GM12878 (cell line): ENCODE data around the gene ITPRIPL2. TPM values are rescaled to one million over a fixed set of nuclear protein-coding genes. Genes with fewer than 3 reads are reported as not detected.

Source experiments
- ATAC-seq: fragments of 200-7000 bp; cut with Tn5 transposase; 3 replicates; pipeline ENCODE4 v1.9.1; 2020; ENCODE audit warnings: mild to moderate bottlenecking, moderate library complexity
- BruUV-seq: library from RNA; stranded (reverse); fragments of 400-500 nt; replicated peaks from 2 replicates; lab custom pipeline; 2021; lab: Mats Ljungman, UMichigan
- CTCF ChIA-PET: fragments of 300-600 bp; sonication (Branson Sonifier 250); formaldehyde crosslinking; extraction: SDS; loops from one replicate; lab custom pipeline; 2021; ENCODE audit warnings: inconsistent platforms; lab: Yijun Ruan, JAX
- POLR2A ChIA-PET: fragments of 350-600 bp; formaldehyde crosslinking; extraction: SDS; loops from one replicate; lab custom pipeline; 2021; ENCODE audit warnings: inconsistent platforms; lab: Charles Lee
- RAD21 ChIA-PET: fragments of 300-600 bp; sonication (Branson Sonifier 250); formaldehyde crosslinking; loops from one replicate; lab custom pipeline; 2023; ENCODE audit warnings: antibody characterized with exemption; ENCODE audit not compliant: unreplicated experiment; lab: Charles Lee
- SMC1A ChIA-PET: fragments of 300-600 bp; sonication (Branson Sonifier 250); formaldehyde crosslinking; loops from one replicate; lab custom pipeline; 2023; ENCODE audit not compliant: unreplicated experiment, uncharacterized antibody; lab: Charles Lee
- DNase-seq: peaks from one replicate; pipeline ENCODE4 v3.0.0-alpha.2; 2011; ENCODE audit warnings: low read depth, low spot score
- FAIRE-seq: peaks from 3 replicates; lab custom pipeline; 2011; peaks lifted over from hg19 to GRCh38; lab: Jason Lieb, UNC
- H2AFZ ChIP-seq: 2 replicates; pipeline ENCODE4 v1.6.0; 2011; ENCODE audit warnings: low read depth, low read length, control low read depth; ENCODE audit not compliant: control insufficient read depth
- H3K27ac ChIP-seq: 2 replicates; pipeline ENCODE4 v1.5.1; 2011; ENCODE audit warnings: control low read depth; ENCODE audit not compliant: control insufficient read depth, insufficient read depth
- H3K27me3 ChIP-seq, 2 experiments: replicated peaks in 1 of 2; 2 replicates each; pipeline versions ENCODE4 v1.6.0 to v1.6.1; 2011; ENCODE audit warnings: low read length in 1 of 2; ENCODE audit not compliant: control insufficient read depth in 2 of 2, insufficient read depth in 2 of 2
- H3K36me3 ChIP-seq, 2 experiments: 2 replicates each; pipeline ENCODE4 v1.5.1; 2011; ENCODE audit warnings: low read length in 1 of 2; ENCODE audit not compliant: control insufficient read depth in 2 of 2, insufficient read depth in 2 of 2
- H3K4me1 ChIP-seq: 2 replicates; pipeline ENCODE4 v1.6.1; 2011; ENCODE audit warnings: mild to moderate bottlenecking, low read length, moderate library complexity, mixed read lengths; ENCODE audit not compliant: control insufficient read depth, insufficient read depth
- H3K4me2 ChIP-seq: 2 replicates; pipeline ENCODE4 v1.6.0; 2011; ENCODE audit warnings: control low read depth; ENCODE audit not compliant: control insufficient read depth, insufficient read depth
- H3K4me3 ChIP-seq: fragments of 200-600 bp; sonication (generic); 2 replicates; pipeline ENCODE4 v1.5.1; 2016
- H3K79me2 ChIP-seq: 2 replicates; pipeline ENCODE4 v1.6.0; 2011; ENCODE audit warnings: low read length; ENCODE audit not compliant: control insufficient read depth, insufficient read depth
- H3K9ac ChIP-seq: 2 replicates; pipeline ENCODE4 v1.8.0; 2011; ENCODE audit warnings: low read length, control low read depth, mixed read lengths; ENCODE audit not compliant: control insufficient read depth, insufficient read depth
- H3K9me3 ChIP-seq: replicated peaks from 3 replicates; pipeline ENCODE4 v1.5.1; 2011; ENCODE audit warnings: mild to moderate bottlenecking, low read length; ENCODE audit not compliant: control insufficient read depth, insufficient read depth
- H4K20me1 ChIP-seq: 2 replicates; pipeline ENCODE4 v1.6.0; 2011; ENCODE audit not compliant: control insufficient read depth, insufficient read depth
- BCL11A ChIP-seq: IDR thresholded peaks from 2 replicates; pipeline ENCODE4 v1.6.1; 2011; ENCODE audit warnings: low read depth, low read length
- BCL3 ChIP-seq: IDR thresholded peaks from 2 replicates; pipeline ENCODE4 v1.6.1; 2011; ENCODE audit warnings: borderline replicate concordance, low read depth, mild to moderate bottlenecking, moderate library complexity, low read length; ENCODE audit not compliant: insufficient read depth, poor library complexity, severe bottlenecking
- CBFB ChIP-seq: IDR thresholded peaks from 2 replicates; pipeline ENCODE4 v1.6.1; 2016; ENCODE audit warnings: antibody characterized with exemption, low read depth
- CREB1 ChIP-seq: IDR thresholded peaks from 2 replicates; pipeline ENCODE4 v1.6.1; 2012; ENCODE audit warnings: low read depth, mild to moderate bottlenecking, inconsistent platforms
- CREM ChIP-seq: IDR thresholded peaks from 2 replicates; pipeline ENCODE4 v1.6.1; 2014; ENCODE audit warnings: antibody characterized with exemption, low read depth
- EED ChIP-seq: sonication (generic); IDR thresholded peaks from 2 replicates; pipeline ENCODE4 v1.6.1; 2016; ENCODE audit warnings: antibody characterized with exemption, low read depth
- ETV6 ChIP-seq, 2 experiments: fragments of 450-650 bp in 1 of 2; IDR thresholded peaks in 1 of 2; conservative IDR thresholded peaks in 1 of 2; 2 replicates each; pipeline ENCODE4 v1.6.1; 2014; ENCODE audit warnings: antibody characterized with exemption in 1 of 2, borderline replicate concordance in 1 of 2, low read depth in 1 of 2, mild to moderate bottlenecking in 1 of 2, moderate library complexity in 1 of 2
- HDAC6 ChIP-seq: fragments of 200-600 bp; sonication (generic); IDR thresholded peaks from one replicate; pipeline ENCODE4 v1.8.0; 2017; ENCODE audit warnings: antibody characterized with exemption; ENCODE audit not compliant: unreplicated experiment
- IKZF2 ChIP-seq, 2 experiments: fragments of 450-650 bp; IDR thresholded peaks; 2 replicates each; pipeline ENCODE4 v1.6.1; 2017; ENCODE audit warnings: mild to moderate bottlenecking in 2 of 2, moderate library complexity in 2 of 2
- IRF4 ChIP-seq: IDR thresholded peaks from 2 replicates; pipeline ENCODE4 v1.6.1; 2011; ENCODE audit warnings: low read depth, low read length
- JUNB ChIP-seq: IDR thresholded peaks from 2 replicates; pipeline ENCODE4 v1.6.1; 2016; ENCODE audit warnings: antibody characterized with exemption, mild to moderate bottlenecking
- KDM1A ChIP-seq: fragments of 200-600 bp; sonication (generic); IDR thresholded peaks from 2 replicates; pipeline ENCODE4 v1.6.1; 2016; ENCODE audit warnings: borderline replicate concordance
- KLF5 ChIP-seq: fragments of 450-650 bp; IDR thresholded peaks from 2 replicates; pipeline ENCODE4 v1.6.1; 2014; ENCODE audit warnings: mild to moderate bottlenecking; ENCODE audit not compliant: partially characterized antibody
- MTA3 ChIP-seq: IDR thresholded peaks from 2 replicates; pipeline ENCODE4 v1.6.1; 2012; ENCODE audit warnings: low read length, inconsistent platforms, borderline replicate concordance
- NFIC ChIP-seq: IDR thresholded peaks from 2 replicates; pipeline ENCODE4 v1.6.1; 2012; ENCODE audit warnings: low read depth, mild to moderate bottlenecking, inconsistent platforms, low read length, moderate library complexity
- RB1 ChIP-seq: fragments of 450-650 bp; formaldehyde crosslinking; IDR thresholded peaks from 2 replicates; pipeline ENCODE4 v1.6.1; 2017; ENCODE audit warnings: mild to moderate bottlenecking, borderline replicate concordance
- RCOR1 ChIP-seq: conservative IDR thresholded peaks from 2 replicates; pipeline ENCODE4 v1.6.1; 2012; ENCODE audit warnings: low read depth, low read length, improper control_type of control experiment
- SIN3A ChIP-seq: IDR thresholded peaks from 2 replicates; pipeline ENCODE4 v1.6.1; 2012; ENCODE audit warnings: low read depth, low read length, improper control_type of control experiment
- SRF ChIP-seq, 2 experiments: IDR thresholded peaks; 2 replicates each; pipeline ENCODE4 v1.6.1; 2011; ENCODE audit warnings: low read depth in 2 of 2, low read length in 2 of 2, mild to moderate bottlenecking in 1 of 2, moderate library complexity in 1 of 2
- YBX1 ChIP-seq: fragments of 450-650 bp; IDR thresholded peaks from 2 replicates; pipeline ENCODE4 v1.6.1; 2016; ENCODE audit warnings: antibody characterized with exemption
- YY1 ChIP-seq: IDR thresholded peaks from 2 replicates; pipeline ENCODE4 v1.6.1; 2011; ENCODE audit warnings: low read depth, mild to moderate bottlenecking, low read length
- ZBED1 ChIP-seq: IDR thresholded peaks from 2 replicates; pipeline ENCODE4 v1.6.1; 2016; ENCODE audit warnings: borderline replicate concordance
- ZNF207 ChIP-seq: fragments of 450-650 bp; IDR thresholded peaks from 2 replicates; pipeline ENCODE4 v1.6.1; 2014; ENCODE audit warnings: antibody characterized with exemption, mild to moderate bottlenecking, borderline replicate concordance
- ZNF384 ChIP-seq: IDR thresholded peaks from 2 replicates; pipeline ENCODE4 v1.6.1; 2012; ENCODE audit warnings: low read depth, mild to moderate bottlenecking, low read length, improper control_type of control experiment, borderline replicate concordance
- WGBS: methylation state at CpG from one replicate; pipeline ENCODE4 v1.1.6; 2016; ENCODE audit warnings: low lambda C conversion rate; ENCODE audit not compliant: insufficient replicate concordance, insufficient coverage; ENCODE audit errors: missing lambda C conversion rate; 5-methylcytosine and 5-hydroxymethylcytosine counted together
- in situ Hi-C: fragments of 300-500 bp; cut with MboI; formaldehyde crosslinking; loops from 9 replicates; pipeline ENCODE4 v1.14.3; 2018; ENCODE audit warnings: mixed read lengths
- intact Hi-C: fragments of 100-400 bp; cut with micrococcal nuclease; formaldehyde crosslinking; loops from one replicate; pipeline ENCODE4 v1.14.2; 2022; ENCODE audit not compliant: unreplicated experiment
- polyA plus RNA-seq, 11 experiments: library from polyadenylated mRNA; depleted of rRNA in 4 of 11; unstranded in 6 of 11; stranded (reverse) in 5 of 11; fragments of >200 nt; fragmentation: Nextera tagmentation in 4 of 11; fragmentation: Illumina TruSeq in 1 of 11; extraction: Ambion mirVana in 4 of 11; extraction: Trizol in 1 of 11; gene quantifications; 1 replicate in 1 of 11; 2 replicates in 10 of 11; pipeline versions ENCODE4 v1.2.1 to v1.2.3, GENCODE V29; 2011 to 2016; ENCODE audit warnings: inconsistent platforms in 2 of 11, missing spikeins in 2 of 11, low read depth in 1 of 11
- total RNA-seq, 4 experiments: library from RNA; depleted of rRNA in 3 of 4; stranded (reverse); fragments of >200 nt in 3 of 4; fragmentation: Illumina TruSeq in 1 of 4; extraction: Trizol in 1 of 4; gene quantifications; 2 replicates each; pipeline versions ENCODE4 v1.2.1 to v1.2.3, GENCODE V29; 2013 to 2021
- TF ChIP-seq, protein P1 (sequence below): IDR thresholded peaks from 2 replicates; pipeline ENCODE4 v1.6.1; 2012; ENCODE audit warnings: low read length, inconsistent platforms

The ITPRIPL2 gene
- total and polyA plus RNA-seq, 10 of the 15 experiments (the other 5 are each of a cell fraction or from before 2014, with no cell fraction given), result 0.48 to 14.3 (median 3.5) TPM

GRCh38 chr16:19127205-19127604 is 13.4 kb downstream of the ITPRIPL2 start:
- Histone ChIP-seq H3K4me2 (peak overlapping the region; percentile 78), H3K9ac (0 out of 2 replicates have a peak overlapping the region, but pooled peaks have one; percentile 14), H3K27ac (peak overlapping the region; percentile 89), H3K4me1 (peaks cover 60% of the 10 kb centered on the region), H3K9me3 (peaks cover 5% of the 10 kb centered on the region; the same call in 2 of the 3 replicates), H3K36me3 (no peaks in the 10 kb centered on the region), H3K4me3 (0 out of 2 replicates have a peak overlapping the region, but pooled peaks have one; percentile 33), H2AFZ (no peak overlapping the region), H4K20me1 (no peaks in the 10 kb centered on the region), H3K79me2 (no peaks in the 10 kb centered on the region), H3K27me3 (no peaks in the 10 kb centered on the region)
- ChIA-PET CTCF (interaction anchor here (1.6 to 3.6 kb wide), 3 partner anchors 8 to 52 kb away, joined by 5 to 17 read pairs (median 11); no protein-coding TSS in a partner anchor), RAD21 (interaction anchor here (1.2 kb wide), 1 partner anchor 18 kb away, joined by 4 read pairs; no protein-coding TSS in a partner anchor), POLR2A (interaction anchor here (0.5 to 3.1 kb wide), 2 partner anchors 10 to 17 kb away, joined by 7 to 26 read pairs; no protein-coding TSS in a partner anchor), SMC1A (interaction anchor here (0.9 to 7.3 kb wide), 8 partner anchors 9 to 192 kb away, joined by 3 to 60 read pairs (median 7); partner anchors contain the start of gene ITPRIPL2)
- BruUV-seq, result no TSS peak
- peak; percentile 80 for ATAC-seq
- DNase-seq, result peak; percentile 64
- in situ Hi-C loops (no loop called here), intact Hi-C loops (loop anchor here (5.0 kb wide), 1 partner anchor 40 kb away; no protein-coding TSS in a partner anchor)
- FAIRE-seq, result peak; percentile 47
- 2% methylated on average over 3 of the region's 3 CpGs for WGBS
- TF ChIP-seq SRF (IDR thresholded peaks at IDR 0.05; ENCODE audit: low read depth in 2 of 2, low read length in 2 of 2), result 0 out of 4 replicates have a peak, but pooled peaks of 1 of the 2 experiments have one; percentile 7
- TF ChIP-seq CREB1, result peak; percentile 72
- TF ChIP-seq KLF5, result no peak
- TF ChIP-seq JUNB, result peak; percentile 56
- TF ChIP-seq YBX1, result no peak
- peak in 1 of 2 experiments; percentile 74; a peak in 2 of 4 replicates for TF ChIP-seq ETV6 (conservative IDR thresholded peaks at IDR 0.05 in 1 of 2, IDR thresholded peaks at IDR 0.05 in 1 of 2; ENCODE audit: borderline replicate concordance in 1 of 2, low read depth in 1 of 2)
- TF ChIP-seq HDAC6, result no peak
- peak; percentile 79 for TF ChIP-seq NFIC
- no peak for TF ChIP-seq YY1
- TF ChIP-seq IRF4, result 0 out of 2 replicates have a peak, but pooled peaks have one; percentile 21
- TF ChIP-seq, protein P1, sequence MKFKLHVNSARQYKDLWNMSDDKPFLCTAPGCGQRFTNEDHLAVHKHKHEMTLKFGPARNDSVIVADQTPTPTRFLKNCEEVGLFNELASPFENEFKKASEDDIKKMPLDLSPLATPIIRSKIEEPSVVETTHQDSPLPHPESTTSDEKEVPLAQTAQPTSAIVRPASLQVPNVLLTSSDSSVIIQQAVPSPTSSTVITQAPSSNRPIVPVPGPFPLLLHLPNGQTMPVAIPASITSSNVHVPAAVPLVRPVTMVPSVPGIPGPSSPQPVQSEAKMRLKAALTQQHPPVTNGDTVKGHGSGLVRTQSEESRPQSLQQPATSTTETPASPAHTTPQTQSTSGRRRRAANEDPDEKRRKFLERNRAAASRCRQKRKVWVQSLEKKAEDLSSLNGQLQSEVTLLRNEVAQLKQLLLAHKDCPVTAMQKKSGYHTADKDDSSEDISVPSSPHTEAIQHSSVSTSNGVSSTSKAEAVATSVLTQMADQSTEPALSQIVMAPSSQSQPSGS, result peak; percentile 58
- TF ChIP-seq ZNF207, result no peak
- TF ChIP-seq BCL11A, result peak; percentile 71; the same call in 1 of the 2 replicates
- no peak for TF ChIP-seq SIN3A
- TF ChIP-seq KDM1A, result no peak
- no peak for TF ChIP-seq RCOR1
- TF ChIP-seq BCL3, result peak; percentile 64
- peak; percentile 57; the same call in 1 of the 2 replicates for TF ChIP-seq ZBED1
- peak; percentile 97 for TF ChIP-seq EED
- TF ChIP-seq RB1, result no peak
- TF ChIP-seq ZNF384, result no peak
- peak; percentile 72 for TF ChIP-seq CREM
- peak; percentile 58 for TF ChIP-seq MTA3
- peak; percentile 7 to 54 for TF ChIP-seq IKZF2 (IDR thresholded peaks at IDR 0.05)
- peak; percentile 88 for TF ChIP-seq CBFB
